Activated CD4-positive, alpha-beta T cell treated with anti-CD3 and anti-CD28 coated beads for 36 hours (primary cell): ENCODE results near the gene GRHL3. TPM values are rescaled to one million over a fixed set of nuclear protein-coding genes. Genes with fewer than 3 reads are reported as not detected.
"Not testable (repeated sequence)": the region's sequence is repeated elsewhere in the genome, so short reads cannot be mapped to it uniquely, and the experiment has no call there.

Experiments
- ATAC-seq: fragments of 200-7000 bp; cut with Tn5 transposase; one replicate; pipeline ENCODE4 v1.10.0; 2021; ENCODE audit warnings: mild to moderate bottlenecking, moderate library complexity
- CTCF ChIA-PET: fragments of 350-600 bp; sonication (Branson Sonifier 250); formaldehyde crosslinking; loops from one replicate; lab custom pipeline; 2021; ENCODE audit warnings: antibody characterized with exemption; lab: Charles Lee
- POLR2A ChIA-PET: fragments of 350-600 bp; sonication (Branson Sonifier 250); formaldehyde crosslinking; loops from one replicate; lab custom pipeline; 2021; ENCODE audit warnings: antibody characterized with exemption, inconsistent platforms; lab: Charles Lee
- DNase-seq: peaks from one replicate; pipeline ENCODE4 v3.0.0-alpha.2; 2020
- H3K27ac Mint-ChIP-seq: one replicate; pipeline ENCODE4 v1.8.0; 2021; ENCODE audit warnings: mixed read lengths
- H3K27me3 Mint-ChIP-seq: one replicate; pipeline ENCODE4 v1.8.0; 2021; ENCODE audit warnings: mixed read lengths
- H3K36me3 Mint-ChIP-seq: one replicate; pipeline ENCODE4 v1.8.0; 2021; ENCODE audit warnings: low read depth, mixed read lengths
- H3K4me1 Mint-ChIP-seq: one replicate; pipeline ENCODE4 v1.8.0; 2021; ENCODE audit warnings: mixed read lengths
- H3K4me3 Mint-ChIP-seq: one replicate; pipeline ENCODE4 v1.8.0; 2021; ENCODE audit warnings: mild to moderate bottlenecking, moderate library complexity, mixed read lengths
- H3K9me3 Mint-ChIP-seq: one replicate; pipeline ENCODE4 v1.8.0; 2021; ENCODE audit warnings: low read depth, mixed read lengths
- intact Hi-C, 2 experiments: fragments of 100-400 bp; cut with DNase I in 1 of 2; cut with micrococcal nuclease in 1 of 2; formaldehyde crosslinking; loops; one replicate each; pipeline versions ENCODE4 v1.14.2 to v1.15.1; 2022 to 2024; cut with DNase I, micrococcal nuclease
- total RNA-seq, 2 experiments: library from RNA; stranded (reverse); gene quantifications; one replicate each; pipeline ENCODE4 v1.2.3, GENCODE V29; 2021

The GRHL3 gene
- total RNA-seq, 2 experiments from 2014 or later = not detected

- no peak for ATAC-seq
- Mint-ChIP-seq H3K4me1 (no peaks in the 10 kb centered on the region), H3K36me3 (no peaks in the 10 kb centered on the region), H3K27ac (no peak overlapping the region), H3K9me3 (no peaks in the 10 kb centered on the region), H3K4me3 (no peak overlapping the region), H3K27me3 (peaks cover 2% of the 10 kb centered on the region)
- DNase-seq = no peak
- intact Hi-C loops = no loop called here
- ChIA-PET POLR2A (no interaction called here), CTCF (interaction anchor here (0.8 kb wide), 1 partner anchor 132 kb away, joined by 3 read pairs; no protein-coding TSS in a partner anchor)
Measured at GRCh38 chr1:24283326-24284155, 35.6 kb upstream of the GRHL3 start.

DNA sequence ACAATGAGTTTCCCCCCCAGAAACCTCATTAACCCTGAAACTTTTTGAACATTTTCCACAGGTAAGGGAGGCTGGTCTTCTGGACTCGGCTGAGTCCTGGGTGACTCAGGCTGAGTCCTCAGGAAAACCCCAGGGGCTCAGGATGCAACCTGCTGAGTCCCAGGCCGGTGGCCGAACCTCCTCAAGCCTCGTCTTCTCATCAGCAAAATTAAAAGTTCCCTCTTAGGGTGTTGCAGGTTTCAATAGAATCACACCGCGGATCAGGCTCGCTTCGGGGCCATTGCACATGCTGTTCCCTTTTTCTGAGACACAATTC lies 35.0 kb upstream of the GRHL3 start:
- H3K4me1 Mint-ChIP-seq = no peaks in the 10 kb centered on the region
- no peaks in the 10 kb centered on the region for H3K36me3 Mint-ChIP-seq
- H3K4me3 Mint-ChIP-seq = no peak overlapping the region
- no peaks in the 10 kb centered on the region for H3K9me3 Mint-ChIP-seq
- CTCF ChIA-PET = interaction anchor here (0.8 kb wide), 1 partner anchor 133 kb away, joined by 3 read pairs; no protein-coding TSS in a partner anchor
- intact Hi-C loops = no loop called here
- ATAC-seq (no peak), DNase-seq (no peak)
- peaks cover 2% of the 10 kb centered on the region for H3K27me3 Mint-ChIP-seq
- H3K27ac Mint-ChIP-seq = no peak overlapping the region
- POLR2A ChIA-PET = no interaction called here

GRCh38 chr1:24285231-24285630 lies 33.9 kb upstream of the GRHL3 start:
- no peak for ATAC-seq
- Mint-ChIP-seq H3K27ac (no peak overlapping the region), H3K4me3 (no peak overlapping the region), H3K9me3 (no peaks in the 10 kb centered on the region), H3K4me1 (no peaks in the 10 kb centered on the region), H3K36me3 (no peaks in the 10 kb centered on the region), H3K27me3 (no peaks in the 10 kb centered on the region)
- POLR2A ChIA-PET = no interaction called here
- intact Hi-C loops = no loop called here
- CTCF ChIA-PET = no interaction called here
- DNase-seq = no peak

- no peak overlapping the region for H3K4me3 Mint-ChIP-seq
- no peaks in the 10 kb centered on the region for H3K9me3 Mint-ChIP-seq
- intact Hi-C loops = no loop called here
- no peak overlapping the region for H3K27ac Mint-ChIP-seq
- no peaks in the 10 kb centered on the region for H3K27me3 Mint-ChIP-seq
- DNase-seq (no peak), ATAC-seq (no peak)
- no peaks in the 10 kb centered on the region for H3K36me3 Mint-ChIP-seq
- no peaks in the 10 kb centered on the region for H3K4me1 Mint-ChIP-seq
- CTCF ChIA-PET = no interaction called here
- POLR2A ChIA-PET = no interaction called here
Measured at GRCh38 chr1:24286246-24287010, 32.7 kb upstream of the GRHL3 start.

DNA sequence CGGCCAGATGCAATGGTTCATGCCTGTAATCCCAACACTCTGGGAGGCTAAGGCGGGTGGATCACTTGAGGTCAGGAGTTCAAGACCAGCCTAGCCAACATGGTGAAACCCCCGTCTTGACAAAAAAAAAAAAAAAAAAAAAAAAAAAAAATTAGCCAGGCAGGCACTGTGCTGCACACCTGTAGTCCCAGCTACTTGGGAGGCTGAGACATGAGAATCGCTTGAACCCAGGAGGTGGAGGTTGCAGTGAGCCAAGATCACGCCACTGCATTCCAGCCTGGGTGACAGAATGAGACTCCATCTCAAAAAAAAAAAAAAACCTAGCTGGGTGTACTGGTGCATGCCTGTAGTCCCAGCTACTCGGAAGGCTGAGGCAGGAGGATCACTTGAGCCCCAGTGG lies 31.4 kb upstream of the GRHL3 start:
- ATAC-seq, POLR2A ChIA-PET, H3K9me3 Mint-ChIP-seq, H3K27me3 Mint-ChIP-seq, H3K4me1 Mint-ChIP-seq, DNase-seq, H3K36me3 Mint-ChIP-seq, intact Hi-C loops, H3K27ac Mint-ChIP-seq, H3K4me3 Mint-ChIP-seq: not testable (repeated sequence)
- CTCF ChIA-PET = interaction anchor here (0.6 kb wide), 1 partner anchor 39 kb away, joined by 3 read pairs; no protein-coding TSS in a partner anchor

DNA sequence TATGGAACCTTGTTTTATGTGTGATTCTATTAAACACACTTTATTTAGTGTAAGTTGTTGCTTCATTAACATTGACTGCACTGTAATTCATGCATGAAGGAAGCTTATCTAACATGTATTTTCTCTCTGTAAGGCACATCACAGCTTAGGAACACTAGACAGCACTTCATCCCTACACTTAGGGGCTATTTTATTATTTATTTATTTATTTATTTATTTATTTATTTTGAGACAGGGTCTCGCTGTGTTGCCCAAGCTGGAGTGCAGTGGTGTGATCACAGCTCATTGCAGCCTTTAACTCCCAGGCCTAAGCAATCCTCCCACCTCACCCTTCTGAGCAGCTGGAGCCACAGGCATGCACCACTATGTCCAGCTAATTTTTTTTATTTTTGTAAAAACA lies 30.7 kb upstream of the GRHL3 start:
- Mint-ChIP-seq H3K9me3 (no peaks in the 10 kb centered on the region), H3K36me3 (no peaks in the 10 kb centered on the region), H3K4me3 (no peak overlapping the region), H3K27ac (no peak overlapping the region), H3K27me3 (no peaks in the 10 kb centered on the region), H3K4me1 (no peaks in the 10 kb centered on the region)
- ChIA-PET CTCF (interaction anchor here (0.9 kb wide), 1 partner anchor 15 kb away, joined by 3 read pairs; no protein-coding TSS in a partner anchor), POLR2A (no interaction called here)
- ATAC-seq (no peak), DNase-seq (no peak)
- intact Hi-C loops = no loop called here

DNA sequence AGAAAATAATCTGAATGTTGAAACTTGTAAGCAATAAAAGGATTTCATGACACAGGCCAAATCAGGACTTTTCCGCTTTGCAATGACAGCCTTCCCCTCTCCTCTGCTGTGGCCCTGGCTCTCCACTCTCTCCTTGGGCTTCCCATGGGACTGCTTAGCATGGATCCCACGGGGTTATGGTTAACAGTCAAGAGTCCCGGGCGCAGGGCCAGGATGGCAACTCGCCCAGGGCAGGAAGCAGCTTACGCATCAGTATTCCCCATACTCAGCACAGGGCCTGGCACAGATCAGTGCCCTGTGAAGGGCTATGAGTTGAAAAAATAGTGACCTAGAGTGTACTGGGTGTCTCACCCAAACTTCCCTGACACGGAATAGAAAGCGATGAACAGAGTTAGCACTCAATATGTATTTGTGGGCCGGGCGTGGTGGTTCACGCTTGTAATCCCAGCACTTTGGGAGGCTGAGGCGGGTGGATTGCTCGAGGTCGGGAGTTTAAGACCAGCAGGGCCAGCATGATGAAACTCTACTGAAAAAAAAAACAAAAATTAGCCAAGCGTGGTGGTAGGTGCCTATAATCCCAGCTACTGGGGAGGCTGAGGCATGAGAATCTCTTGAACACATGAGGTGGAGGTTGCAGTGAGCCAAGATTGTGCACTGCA lies 29.1 kb upstream of the GRHL3 start:
- POLR2A ChIA-PET = no interaction called here
- ATAC-seq (no peak), DNase-seq (no peak)
- Mint-ChIP-seq H3K9me3 (no peaks in the 10 kb centered on the region), H3K36me3 (no peaks in the 10 kb centered on the region), H3K27me3 (no peaks in the 10 kb centered on the region), H3K4me3 (no peak overlapping the region), H3K27ac (no peak overlapping the region), H3K4me1 (no peaks in the 10 kb centered on the region)
- intact Hi-C loops = no loop called here
- CTCF ChIA-PET = interaction anchor here (1.3 kb wide), 1 partner anchor 101 kb away, joined by 3 read pairs; no protein-coding TSS in a partner anchor

DNA sequence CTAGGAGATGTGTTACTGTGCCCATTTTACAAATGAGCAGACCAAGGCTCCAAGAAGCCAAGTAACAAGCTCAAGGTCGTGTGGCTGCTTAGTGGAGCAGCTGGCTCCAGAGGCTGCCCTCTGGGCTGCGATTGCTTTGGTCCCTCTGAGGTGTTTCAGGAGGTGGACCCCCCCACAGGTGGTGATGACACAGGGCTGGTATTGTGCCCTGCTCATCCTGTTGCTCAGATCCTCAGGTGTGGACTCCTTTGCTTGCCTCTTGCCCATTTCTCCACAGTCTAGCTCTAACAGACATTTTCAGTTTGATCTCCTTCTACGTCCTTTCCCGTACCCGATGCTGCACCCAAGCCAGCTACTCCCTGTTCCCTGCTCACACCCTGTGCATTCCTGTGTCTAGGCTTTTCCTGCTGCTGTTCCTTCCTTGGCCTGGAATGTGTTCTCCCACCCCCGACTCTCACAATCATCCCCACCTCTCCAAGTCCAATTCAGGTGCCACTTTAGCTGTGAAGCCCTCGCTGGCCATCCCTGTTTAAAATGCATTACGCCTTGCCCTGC lies 28.1 kb upstream of the GRHL3 start:
- no peak for DNase-seq
- Mint-ChIP-seq H3K36me3 (no peaks in the 10 kb centered on the region), H3K27ac (no peak overlapping the region), H3K9me3 (no peaks in the 10 kb centered on the region), H3K27me3 (no peaks in the 10 kb centered on the region), H3K4me1 (no peaks in the 10 kb centered on the region), H3K4me3 (no peak overlapping the region)
- CTCF ChIA-PET = interaction anchor here (0.6 to 1.3 kb wide), 4 partner anchors 10 to 305 kb away, joined by 3 read pairs; no protein-coding TSS in a partner anchor
- intact Hi-C loops = no loop called here
- POLR2A ChIA-PET = no interaction called here
- no peak for ATAC-seq

GRCh38 chr1:24292103-24292502 lies 27.1 kb upstream of the GRHL3 start:
- POLR2A ChIA-PET = no interaction called here
- intact Hi-C loops = no loop called here
- Mint-ChIP-seq H3K36me3 (no peaks in the 10 kb centered on the region), H3K4me3 (no peak overlapping the region), H3K4me1 (no peaks in the 10 kb centered on the region), H3K27ac (no peak overlapping the region), H3K27me3 (no peaks in the 10 kb centered on the region), H3K9me3 (no peaks in the 10 kb centered on the region)
- CTCF ChIA-PET = interaction anchor here (0.9 kb wide), 1 partner anchor 11 kb away, joined by 3 read pairs; no protein-coding TSS in a partner anchor
- no peak for ATAC-seq
- DNase-seq = no peak

DNA sequence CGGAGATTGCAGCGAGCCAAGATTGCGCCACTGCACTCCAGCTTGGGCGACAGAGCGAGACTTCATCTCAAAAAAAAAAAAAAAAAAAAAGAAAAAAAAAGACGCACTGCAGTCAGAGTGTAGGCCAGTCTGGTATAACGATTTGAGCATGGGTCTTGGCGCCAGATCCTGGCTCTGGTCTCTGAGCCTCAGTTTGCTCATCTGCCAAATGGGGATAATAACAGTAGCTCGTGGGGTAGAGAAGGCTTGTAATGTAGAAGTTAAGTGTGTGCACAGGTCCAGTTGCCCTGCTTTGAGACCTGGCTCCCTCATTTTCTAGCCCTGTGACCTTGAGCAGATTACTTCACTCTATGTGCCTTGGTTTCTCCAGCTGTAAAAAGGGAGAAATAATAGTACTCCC lies 26.3 kb upstream of the GRHL3 start:
- no peak overlapping the region for H3K27ac Mint-ChIP-seq
- H3K36me3 Mint-ChIP-seq = no peaks in the 10 kb centered on the region
- intact Hi-C loops = no loop called here
- H3K4me1 Mint-ChIP-seq = no peaks in the 10 kb centered on the region
- no peaks in the 10 kb centered on the region for H3K27me3 Mint-ChIP-seq
- ChIA-PET CTCF (interaction anchor here (0.7 to 1.0 kb wide), 2 partner anchors 92 to 143 kb away, joined by 3 read pairs; no protein-coding TSS in a partner anchor), POLR2A (no interaction called here)
- no peak overlapping the region for H3K4me3 Mint-ChIP-seq
- ATAC-seq (no peak), DNase-seq (no peak)
- no peaks in the 10 kb centered on the region for H3K9me3 Mint-ChIP-seq
